Activated CD4-positive, alpha-beta T cell treated with anti-CD3 and anti-CD28 coated beads, Interleukin-10, Interleukin-2, amounts not matched to agents 100 ng/mL and 50 ng/mL, durations not matched to agents 16 hours and 8 hours (primary cell): ENCODE measurements around the gene PDE4D.

Source experiments
- DNase-seq: peaks from one replicate; pipeline ENCODE4 v3.0.0-alpha.2; 2020

PDE4D gene

DNA sequence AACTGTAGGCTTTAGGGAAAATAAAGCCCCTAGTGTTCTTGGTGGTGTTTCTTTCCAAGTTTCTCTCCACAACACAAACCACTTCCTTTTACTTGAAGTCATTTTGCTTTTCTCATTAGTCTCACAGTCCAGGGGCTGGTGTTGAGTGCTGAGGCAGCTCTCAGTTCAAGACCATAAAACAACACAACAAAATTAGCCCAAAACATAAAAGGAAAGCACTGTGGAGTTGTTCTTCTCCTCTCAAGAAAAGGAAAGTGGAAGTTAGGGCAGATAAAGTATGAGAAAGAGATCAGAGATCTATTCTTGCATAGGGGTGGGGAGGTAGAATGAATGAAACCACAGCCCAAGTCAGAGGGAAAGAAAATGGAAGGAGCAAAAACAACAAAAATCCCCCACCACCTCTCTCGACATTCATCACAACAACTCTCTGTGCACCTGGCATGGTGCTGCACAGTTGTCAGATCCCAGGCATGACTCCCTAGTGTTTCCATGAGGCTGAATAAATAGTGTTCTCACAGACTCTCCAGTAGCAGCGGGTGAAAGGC, 740.8 kb downstream of the PDE4D start:
- peak; percentile 15 for DNase-seq

DNA sequence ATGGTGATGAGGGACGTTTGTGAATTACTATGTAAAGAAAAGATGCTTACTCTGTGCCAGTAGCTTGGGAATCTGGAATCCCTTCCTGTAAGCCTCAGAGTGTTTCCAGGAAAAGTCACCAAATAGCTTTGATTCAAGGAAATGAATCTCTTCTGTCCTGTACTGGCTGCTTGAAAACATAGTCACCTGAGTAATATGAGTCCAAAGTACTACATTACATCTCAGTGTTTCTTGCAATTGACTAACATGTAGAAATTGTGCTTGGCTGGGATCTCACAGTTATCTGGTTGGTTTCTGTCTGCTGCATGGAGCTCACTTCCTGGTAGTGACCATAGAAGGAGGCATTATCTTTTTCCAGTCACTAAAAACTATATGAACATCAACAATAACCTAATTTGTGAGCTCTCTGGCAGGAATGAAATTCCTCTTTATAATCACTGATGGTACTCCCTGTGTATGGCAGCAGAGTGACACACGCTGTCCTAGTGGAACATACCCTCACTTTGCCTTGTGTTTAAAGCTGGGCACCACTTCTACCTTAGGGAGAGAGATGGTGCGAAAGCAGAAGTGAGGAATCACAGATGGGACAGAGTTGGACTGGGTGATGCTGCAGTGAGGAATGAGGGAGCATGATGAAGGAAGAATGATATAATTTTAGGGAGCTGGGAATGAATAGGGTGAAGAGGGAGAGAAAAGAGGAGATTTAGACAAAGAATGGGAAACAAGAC, 742.2 kb downstream of the PDE4D start:
- DNase-seq, result no peak

DNA sequence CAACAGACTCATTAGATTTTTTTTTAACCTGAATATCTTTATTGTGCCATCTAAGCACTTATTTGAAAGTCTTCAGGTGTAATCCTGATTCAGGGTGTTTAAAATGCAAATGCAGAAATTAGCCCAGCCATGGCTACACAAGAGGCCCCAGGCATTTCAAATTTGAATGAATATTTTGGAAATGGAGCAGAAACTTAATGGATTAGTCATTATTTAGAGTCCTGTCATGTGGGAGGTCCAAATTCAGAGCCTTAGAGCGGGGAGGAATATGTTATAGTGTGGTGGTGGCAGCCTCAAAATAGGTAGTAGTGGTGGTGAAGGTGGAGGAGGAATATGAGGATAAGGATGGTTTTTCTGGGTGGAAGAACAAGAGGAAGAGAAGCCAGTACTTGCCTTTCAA, 743.7 kb downstream of the PDE4D start:
- no peak for DNase-seq

DNA sequence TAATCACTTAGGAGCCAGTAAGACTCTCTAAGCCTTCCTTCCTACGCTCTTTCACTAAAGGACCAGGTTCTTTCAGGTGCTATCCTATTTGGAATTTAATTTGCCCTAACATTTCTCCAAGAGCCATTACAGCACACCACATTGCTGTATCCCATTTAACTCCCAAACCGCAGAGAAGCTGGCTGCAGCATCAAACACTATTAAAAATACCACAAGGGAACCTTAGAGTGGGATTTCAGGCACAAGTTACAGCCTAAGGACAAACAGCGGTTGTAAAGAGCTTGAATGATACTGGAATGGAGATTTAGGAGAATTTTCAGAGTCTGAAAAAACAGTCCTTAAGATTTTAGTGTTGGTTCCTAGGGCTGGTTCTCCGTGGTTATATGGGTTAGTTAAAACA, 744.3 kb downstream of the PDE4D start:
- no peak for DNase-seq

DNA sequence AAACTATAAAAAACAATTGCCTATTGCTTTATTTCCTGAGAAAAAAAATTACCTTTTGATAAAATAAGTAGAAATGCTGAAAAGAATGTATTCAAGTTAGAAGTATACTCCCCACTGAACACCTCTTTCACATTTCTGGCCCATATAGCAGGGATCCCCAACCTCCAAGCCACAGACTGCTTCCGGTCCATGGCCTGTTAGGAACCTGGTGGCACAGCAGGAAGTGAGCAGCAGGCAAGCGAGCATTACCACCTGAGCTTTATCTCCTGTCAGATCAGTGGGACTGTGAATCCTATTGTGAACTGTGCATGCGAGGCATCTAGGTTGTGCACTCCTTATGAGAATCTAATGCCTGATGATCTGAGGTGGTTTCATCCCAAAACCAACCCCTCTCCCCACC, 746.8 kb downstream of the PDE4D start:
- no peak for DNase-seq

DNA sequence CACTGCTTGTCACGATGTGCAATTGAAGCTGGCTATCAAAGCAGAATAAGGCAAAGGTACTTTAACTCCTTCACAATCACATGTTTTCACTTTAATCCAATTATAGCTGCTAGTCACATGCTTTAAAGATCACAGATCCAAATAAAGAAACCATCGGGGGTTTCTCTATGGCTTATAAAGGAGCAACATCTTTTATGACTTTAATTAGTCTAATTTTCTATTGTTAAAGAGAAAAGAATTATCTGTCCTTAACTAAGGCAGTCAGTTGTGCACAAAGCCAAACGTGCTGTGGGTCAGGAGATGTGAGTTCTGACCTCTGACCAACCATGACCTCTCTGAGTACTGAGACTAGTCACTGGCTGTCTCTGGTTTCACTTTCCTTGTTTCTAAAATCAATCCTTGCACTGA, 749.6 kb downstream of the PDE4D start:
- no peak for DNase-seq

DNA sequence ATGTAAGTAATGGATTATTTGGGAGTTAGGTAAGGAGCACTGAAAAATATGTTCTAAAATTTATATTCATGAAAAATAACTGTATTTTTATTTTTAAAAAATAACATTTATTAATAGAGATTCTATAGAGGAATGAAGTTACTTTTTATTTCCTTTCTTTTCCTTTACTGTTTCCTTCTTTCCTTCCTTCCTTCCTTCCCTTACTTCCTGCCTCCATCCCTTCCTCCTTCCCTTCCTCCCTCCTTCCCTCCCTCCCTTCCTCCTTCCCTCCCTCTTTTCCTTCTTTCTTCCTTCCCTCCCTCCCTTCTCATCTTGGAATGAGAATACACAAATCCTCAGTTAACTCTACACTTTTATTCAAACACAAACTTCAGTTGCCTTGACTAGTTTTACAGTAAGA, 750.6 kb downstream of the PDE4D start:
- no peak for DNase-seq

DNA sequence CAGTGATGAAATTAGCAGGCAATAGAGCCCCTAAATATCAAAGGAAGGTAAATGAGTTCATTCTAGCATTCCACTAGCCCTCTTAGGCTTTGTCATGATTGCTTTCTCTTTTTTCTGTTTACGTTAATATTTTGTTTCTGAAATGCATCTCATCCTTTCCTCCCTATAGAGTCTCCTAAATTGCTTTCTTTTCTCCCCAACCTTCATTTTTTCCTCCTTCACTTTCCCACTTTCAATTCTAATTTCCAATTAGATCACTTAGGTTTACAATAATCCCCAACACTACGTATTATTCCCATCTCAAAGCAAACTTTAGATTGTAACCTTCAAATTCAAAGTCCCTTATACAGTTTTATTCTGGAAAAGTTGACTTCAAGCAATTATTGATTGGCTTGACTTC, 751.4 kb downstream of the PDE4D start:
- DNase-seq, result no peak

DNA sequence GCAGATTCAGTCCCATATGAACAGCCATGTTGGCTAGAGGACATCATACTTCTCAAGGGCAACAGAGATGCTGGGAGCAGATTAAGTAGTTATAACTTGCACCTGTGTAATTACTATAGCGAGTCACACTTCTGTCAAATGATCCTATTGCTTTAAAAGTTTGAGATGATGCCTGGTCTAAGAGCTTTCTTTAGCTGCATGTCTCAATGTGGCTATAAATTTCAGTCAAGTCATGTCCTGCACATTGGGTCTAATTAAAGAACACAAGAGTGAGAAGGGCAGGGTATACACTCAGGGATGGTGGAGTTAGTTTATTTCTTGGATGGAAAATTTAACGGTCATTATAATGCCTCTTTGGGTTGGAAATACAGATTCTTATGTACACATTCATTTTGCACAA, 753.4 kb downstream of the PDE4D start:
- DNase-seq, result no peak

DNA sequence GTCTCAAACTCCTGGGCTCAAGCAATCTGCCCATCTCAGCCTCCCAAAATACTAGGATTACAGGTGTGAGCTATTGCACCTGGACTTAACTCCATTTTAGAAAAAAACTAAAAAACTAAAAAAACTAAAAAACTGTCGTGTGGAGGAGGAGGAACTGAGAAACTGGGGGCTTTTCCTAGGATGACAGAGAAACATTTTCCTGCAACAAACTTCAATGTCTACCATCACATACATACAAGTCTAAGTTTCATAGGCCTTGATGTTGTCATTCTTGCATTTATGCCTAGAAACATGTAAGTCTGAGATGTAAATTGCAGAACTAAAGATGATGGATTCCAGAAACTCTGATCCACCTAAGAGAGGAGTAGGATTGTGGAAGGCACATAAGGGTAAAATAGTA, 753.8 kb downstream of the PDE4D start:
- DNase-seq, result no peak

DNA sequence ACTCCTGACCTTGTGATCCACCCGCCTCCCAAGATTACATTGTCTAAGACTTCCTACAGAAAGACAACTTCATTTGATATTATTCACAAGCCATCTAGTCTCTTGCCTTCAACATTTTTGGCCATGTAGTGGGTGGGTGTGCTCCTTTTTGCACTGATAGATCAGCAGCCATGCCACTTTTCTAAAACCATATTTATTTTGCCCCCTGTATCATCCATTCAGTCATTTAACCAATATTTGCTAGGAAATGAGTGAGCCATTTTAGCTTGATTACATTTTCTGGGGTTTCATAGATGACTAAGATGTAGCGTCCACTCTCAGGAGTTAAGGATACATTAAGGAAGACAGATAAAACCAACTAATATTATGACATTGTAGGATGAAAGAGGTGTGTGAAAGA, 755.0 kb downstream of the PDE4D start:
- DNase-seq, result no peak

DNA sequence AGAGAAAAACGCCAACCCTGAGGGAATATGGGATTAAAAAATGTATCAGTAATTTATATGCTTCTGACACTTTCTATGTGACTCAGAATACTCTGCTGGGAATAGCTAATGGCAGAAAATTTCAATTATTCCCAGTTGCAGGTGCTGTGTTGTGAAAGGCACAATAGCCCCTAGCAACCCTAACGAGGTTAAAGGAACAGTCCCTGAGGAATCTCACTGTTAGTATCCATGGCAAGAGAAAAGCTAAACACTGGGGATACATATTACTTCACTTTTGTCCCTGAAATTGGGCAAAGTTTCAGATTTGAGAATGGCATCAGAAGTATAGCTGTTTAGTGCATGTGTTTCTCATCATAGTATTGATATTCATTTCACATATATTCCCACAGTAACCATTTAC, 755.7 kb downstream of the PDE4D start:
- no peak for DNase-seq

DNA sequence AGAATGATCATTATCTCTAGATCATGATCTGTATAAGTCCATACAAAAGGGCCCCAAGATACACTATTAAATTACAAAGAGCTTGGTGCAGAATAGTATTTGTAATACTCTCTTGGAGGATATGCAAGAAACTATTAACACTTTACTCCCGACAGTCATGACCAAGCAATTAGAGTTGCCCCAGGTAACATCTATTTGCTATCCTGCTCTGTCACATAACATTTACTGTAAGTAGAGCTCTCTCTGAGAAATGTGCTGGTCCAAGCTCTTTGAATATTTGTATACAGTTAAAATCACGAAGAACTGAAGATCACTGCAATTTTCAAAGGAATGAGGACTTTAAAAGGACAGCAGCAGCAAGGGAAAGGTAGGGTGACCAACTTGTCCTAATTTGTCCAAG, 757.0 kb downstream of the PDE4D start:
- DNase-seq, result no peak

DNA sequence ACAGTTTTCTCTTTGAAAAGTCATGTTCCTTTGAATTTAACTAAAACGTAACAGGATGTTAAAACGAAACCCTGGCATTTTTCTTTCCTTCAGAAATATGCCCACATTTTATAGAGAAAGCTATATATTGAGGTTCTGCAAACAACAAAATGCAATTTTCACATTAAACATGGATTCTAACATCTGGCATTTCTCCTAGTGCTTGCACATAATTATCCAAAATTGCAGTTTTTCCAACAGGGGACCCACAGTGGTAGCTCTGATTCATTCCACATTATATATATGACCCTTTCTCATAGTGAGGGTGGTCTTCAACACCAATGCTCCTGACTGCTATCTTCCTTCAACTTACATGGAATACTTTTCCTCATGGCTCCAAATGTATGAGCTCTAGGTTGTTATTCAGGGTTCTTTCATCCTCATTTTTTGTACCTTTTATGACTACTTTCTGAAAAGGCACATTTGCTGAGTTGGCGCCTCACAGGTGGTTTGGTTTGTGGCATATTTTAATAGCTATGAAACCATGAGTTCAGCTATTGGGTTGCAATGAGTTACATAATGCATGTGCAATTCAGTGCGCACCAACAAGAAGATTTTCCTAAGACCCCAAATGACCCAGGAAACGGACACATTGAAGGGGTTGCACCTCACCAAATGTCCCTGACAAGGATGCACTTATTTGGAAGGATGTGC, 758.9 kb downstream of the PDE4D start:
- DNase-seq, result no peak

DNA sequence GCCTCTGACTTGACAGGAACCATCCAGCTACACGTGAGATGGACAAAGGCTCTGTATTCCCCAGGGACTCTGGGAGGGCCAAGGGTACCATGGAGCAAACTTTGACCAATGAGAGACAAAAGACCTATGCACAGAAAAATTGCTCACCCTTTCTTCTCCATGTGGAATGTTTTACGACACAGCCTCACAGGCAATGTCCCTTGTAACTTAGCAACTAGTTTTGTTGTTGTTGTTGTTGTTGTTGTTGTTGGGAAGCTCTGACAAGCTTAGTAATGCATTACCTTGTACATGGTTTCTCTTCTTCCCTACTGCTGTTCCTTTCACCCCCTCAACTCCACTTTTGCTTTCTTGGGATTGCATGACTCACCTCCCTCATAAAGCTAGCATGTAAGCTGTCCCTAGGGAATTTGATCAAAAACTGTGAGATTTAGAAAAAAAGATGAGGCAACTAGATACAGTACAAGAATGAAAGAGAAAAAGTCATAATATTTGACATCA, 759.7 kb downstream of the PDE4D start:
- DNase-seq, result no peak

DNA sequence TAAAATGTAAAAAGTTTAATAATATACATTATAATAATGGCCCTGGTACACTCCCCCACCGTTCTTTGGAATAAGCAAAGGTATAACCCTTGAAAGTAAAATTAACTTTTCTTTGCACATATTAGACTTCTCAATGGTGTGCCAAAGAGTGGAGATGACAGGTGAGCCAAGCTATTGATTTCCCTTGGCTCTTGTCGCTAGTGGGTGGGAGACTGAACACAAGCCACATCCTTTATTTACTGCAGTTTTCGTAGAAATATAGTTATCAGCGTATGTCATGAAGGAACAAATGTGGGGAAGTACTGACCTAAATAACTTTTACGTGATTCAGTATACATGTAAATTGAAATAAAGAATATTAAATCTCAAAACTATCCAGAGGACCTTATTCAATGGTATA, 761.4 kb downstream of the PDE4D start:
- no peak for DNase-seq

DNA sequence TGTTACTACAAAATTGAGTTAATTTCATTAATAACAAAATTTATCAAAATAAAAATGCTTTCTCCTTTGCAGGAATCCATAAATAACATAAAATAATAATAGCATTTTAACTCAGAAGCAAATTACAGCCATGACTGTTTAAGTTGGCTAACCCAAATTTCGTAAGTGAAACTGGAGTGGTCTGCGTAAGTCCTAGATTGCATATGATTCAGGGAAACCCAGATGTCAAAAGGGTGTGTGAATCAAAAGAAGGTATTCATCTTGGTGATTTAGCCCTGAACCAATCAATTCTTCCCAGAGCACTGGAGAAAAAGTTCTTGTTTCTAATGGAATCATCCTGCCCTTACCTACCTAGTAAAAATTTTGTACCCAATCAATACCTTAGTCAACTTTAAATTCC, 763.1 kb downstream of the PDE4D start:
- DNase-seq, result no peak

DNA sequence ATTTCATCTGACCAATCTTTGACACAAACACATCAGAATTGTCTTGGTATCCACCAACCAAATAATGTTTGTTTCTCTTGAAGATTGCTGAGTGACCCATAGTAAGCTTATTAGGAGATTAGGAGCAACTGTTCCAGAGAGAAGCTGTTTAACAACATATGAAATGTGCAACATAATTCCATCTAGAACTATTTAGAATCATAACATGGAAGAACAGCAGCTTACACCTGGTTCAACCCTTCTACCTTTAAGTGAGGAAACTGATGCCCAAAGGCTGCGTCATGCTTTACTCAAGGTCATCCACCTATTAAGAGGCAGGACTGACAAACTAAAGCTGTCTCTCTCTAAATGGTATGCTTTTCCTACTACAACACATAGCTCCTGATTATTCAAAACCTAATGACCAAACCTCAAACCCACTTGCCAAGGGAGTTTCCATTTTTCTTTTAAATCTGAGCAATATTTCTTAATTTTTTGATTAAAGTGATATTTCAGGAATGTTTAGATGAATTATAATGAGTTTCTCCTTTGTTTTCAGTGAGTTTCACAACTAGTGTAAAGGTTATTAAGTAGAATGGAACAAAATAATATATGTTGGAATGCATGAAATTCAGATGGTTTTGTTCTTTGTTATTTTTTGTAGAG, 764.8 kb downstream of the PDE4D start:
- no peak for DNase-seq

DNA sequence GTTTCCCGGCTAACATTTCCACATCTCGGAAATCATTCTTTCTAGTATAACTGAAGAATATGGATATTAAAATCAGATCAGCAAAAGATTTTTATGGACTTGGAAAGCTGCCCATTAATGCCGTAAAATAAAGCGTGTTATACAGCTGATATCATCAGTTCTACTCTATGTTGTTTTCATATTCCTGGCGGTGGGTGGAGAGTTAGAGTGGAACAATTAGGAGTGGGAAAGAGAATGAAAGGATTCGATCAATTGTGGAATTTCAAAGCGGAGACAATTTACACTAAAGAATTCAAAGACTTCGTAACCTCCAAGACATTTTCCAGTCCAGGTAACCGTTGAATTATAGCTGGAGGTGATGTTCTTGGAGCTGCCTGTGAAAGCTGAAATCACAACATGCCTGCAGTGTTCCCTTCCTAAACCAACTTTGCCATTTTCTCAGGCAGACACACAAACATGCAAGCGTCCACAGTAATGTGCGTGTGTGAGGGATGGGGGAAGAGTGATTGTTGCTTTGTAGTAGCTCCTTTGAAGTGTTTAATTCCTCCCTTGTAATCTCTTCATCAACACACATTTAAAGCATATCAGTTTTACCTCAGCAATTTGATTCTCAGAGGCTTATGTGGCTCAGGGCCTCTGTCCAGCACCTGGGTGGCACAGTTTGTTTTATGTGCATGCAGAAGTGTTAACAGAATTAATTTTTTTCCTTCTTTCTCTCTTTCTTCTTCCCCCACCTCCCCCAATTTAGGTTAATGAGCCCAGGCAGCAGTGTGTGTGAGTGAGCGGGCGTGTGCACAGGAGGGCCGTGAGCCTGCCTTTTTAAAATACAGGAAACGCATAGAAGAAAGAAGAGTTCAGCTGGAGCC, 766.6 kb downstream of the PDE4D start:
- peak; percentile 16 for DNase-seq

DNA sequence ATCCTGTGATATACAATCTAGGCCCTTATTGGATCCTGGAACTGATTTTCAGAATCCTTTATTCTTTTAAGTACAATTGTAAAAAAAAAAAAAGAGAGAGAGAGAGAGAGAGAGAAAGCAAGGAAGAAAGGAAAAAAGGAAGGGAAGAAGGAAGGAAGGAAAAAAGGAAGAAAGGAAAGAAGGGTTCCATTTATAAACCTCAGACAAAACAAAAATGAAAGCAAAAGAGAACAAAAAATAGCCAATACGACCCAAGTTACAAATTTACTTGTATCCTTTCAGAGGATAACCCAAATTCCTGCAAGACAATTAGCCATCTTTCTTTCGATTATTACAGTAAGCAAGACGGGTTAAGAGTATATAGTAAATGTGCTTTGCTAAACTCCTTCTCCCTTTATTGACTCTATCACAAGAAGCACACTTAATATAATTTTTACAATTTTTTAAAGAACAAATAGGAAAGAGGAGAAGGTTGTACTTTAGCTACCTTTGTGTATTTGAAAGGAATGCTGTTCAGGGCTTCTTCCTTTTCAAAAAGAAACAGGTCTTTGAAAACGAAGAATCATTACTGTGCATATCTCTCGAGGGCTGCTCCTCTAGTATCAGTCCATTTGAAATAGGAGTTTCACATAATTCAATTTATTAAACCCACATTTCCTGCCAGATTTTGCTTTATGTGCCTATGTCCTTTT, 767.4 kb downstream of the PDE4D start:
- no peak for DNase-seq

DNA sequence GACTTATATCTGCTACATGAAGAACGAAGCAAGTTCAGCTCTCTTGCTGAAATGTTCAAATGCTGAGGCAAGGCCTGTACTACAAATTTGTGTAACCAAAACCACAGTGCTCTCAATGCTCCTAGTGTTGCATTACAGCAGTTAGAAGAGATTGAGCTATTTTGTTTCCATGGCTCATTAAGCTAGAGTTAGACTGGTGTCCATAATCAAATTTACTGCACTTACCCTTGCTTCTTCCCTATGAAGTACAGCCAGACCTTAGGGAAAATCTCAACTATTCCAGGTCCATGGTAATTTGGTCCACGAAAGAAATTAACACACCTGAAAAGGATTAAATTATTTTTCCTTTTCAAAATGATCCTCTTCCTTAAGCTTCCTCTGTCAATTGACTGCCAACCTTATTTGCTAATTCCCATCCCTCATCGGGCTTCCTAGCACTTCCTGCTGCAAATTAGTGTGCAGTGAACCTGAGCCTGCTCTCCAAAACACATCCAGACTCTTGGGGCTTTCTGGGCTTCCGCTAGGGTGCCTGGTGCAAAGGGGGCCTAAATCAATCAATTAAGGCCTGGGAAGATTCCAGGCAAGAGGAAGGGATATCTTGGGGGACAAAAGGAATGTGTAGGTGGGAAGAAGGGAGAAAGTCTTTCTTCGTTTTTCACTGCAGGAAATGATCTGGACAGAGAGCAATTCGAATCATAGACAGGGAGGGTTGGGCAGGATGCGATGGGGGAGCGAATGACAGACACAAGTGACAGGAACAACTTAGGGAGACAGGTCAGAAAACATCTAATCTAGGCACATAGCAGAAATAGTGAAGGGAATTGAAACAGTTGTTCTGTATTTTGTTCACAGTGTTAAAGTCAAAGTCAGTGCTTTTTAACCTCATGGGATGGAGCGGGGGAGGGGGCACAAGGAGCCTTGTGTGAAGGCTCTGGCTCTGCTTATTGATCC, 768.2 kb downstream of the PDE4D start:
- DNase-seq, result peak; percentile 79
